GM23248 (cell line): Measurements from ENCODE around the gene LDHB. TPM values are rescaled to one million over a fixed set of nuclear protein-coding genes. Genes with fewer than 3 reads are reported as not detected.
"Not testable (repeated sequence)": the region's sequence is repeated elsewhere in the genome, so short reads cannot be mapped to it uniquely, and the experiment has no call there.

Experiments
- DNase-seq: peaks from one replicate; pipeline ENCODE4 v3.0.0-alpha.2; 2015
- H2AFZ ChIP-seq: fragments of 200-600 bp; sonication (generic); 2 replicates; pipeline ENCODE4 v1.6.1; 2016; ENCODE audit warnings: antibody characterized with exemption
- H3F3A ChIP-seq: fragments of 200-600 bp; sonication (generic); 2 replicates; pipeline ENCODE4 v1.6.1; 2016; ENCODE audit warnings: mild to moderate bottlenecking, antibody characterized with exemption, mixed run types; ENCODE audit not compliant: insufficient read depth
- H3K27ac ChIP-seq: fragments of 200-600 bp; sonication (generic); 2 replicates; pipeline ENCODE4 v1.5.1; 2016; ENCODE audit warnings: mild to moderate bottlenecking
- H3K27me3 ChIP-seq: fragments of 200-600 bp; sonication (generic); replicated peaks from 2 replicates; pipeline ENCODE4 v1.6.1; 2016; ENCODE audit warnings: mild to moderate bottlenecking; ENCODE audit not compliant: insufficient read depth
- H3K36me3 ChIP-seq: fragments of 200-600 bp; sonication (generic); 2 replicates; pipeline ENCODE4 v1.6.1; 2016; ENCODE audit warnings: low read depth, mild to moderate bottlenecking
- H3K4me1 ChIP-seq: fragments of 200-600 bp; sonication (generic); 2 replicates; pipeline ENCODE4 v1.6.1; 2016; ENCODE audit warnings: mild to moderate bottlenecking; ENCODE audit not compliant: insufficient read depth
- H3K4me2 ChIP-seq: fragments of 200-600 bp; sonication (generic); one replicate; pipeline ENCODE4 v1.6.1; 2016; ENCODE audit warnings: mild to moderate bottlenecking; ENCODE audit not compliant: unreplicated experiment
- H3K4me3 ChIP-seq: fragments of 200-600 bp; sonication (generic); 2 replicates; pipeline ENCODE4 v1.5.1; 2016; ENCODE audit warnings: mild to moderate bottlenecking
- H3K79me2 ChIP-seq: fragments of 200-600 bp; sonication (generic); 2 replicates; pipeline ENCODE4 v1.6.1; 2016; ENCODE audit warnings: mild to moderate bottlenecking; ENCODE audit not compliant: insufficient read depth
- H3K9ac ChIP-seq: fragments of 200-600 bp; sonication (generic); 2 replicates; pipeline ENCODE4 v1.6.1; 2016; ENCODE audit warnings: mild to moderate bottlenecking
- H3K9me2 ChIP-seq: fragments of 200-600 bp; sonication (generic); 2 replicates; pipeline ENCODE4 v1.6.1; 2016; ENCODE audit warnings: mixed run types, mild to moderate bottlenecking, moderate library complexity; ENCODE audit not compliant: insufficient read depth
- H3K9me3 ChIP-seq: fragments of 200-600 bp; sonication (generic); one replicate; pipeline ENCODE4 v1.6.1; 2017; ENCODE audit warnings: low read depth
- H4K20me1 ChIP-seq: fragments of 200-600 bp; sonication (generic); 2 replicates; pipeline ENCODE4 v1.6.0; 2016; ENCODE audit not compliant: insufficient read depth
- EZH2 ChIP-seq: fragments of 200-600 bp; sonication (generic); IDR thresholded peaks from 2 replicates; pipeline ENCODE4 v1.6.1; 2018; ENCODE audit warnings: antibody characterized with exemption, mild to moderate bottlenecking; ENCODE audit not compliant: insufficient read depth, poor library complexity, severe bottlenecking
- EZH2phosphoT487 ChIP-seq: fragments of 200-600 bp; sonication (generic); IDR thresholded peaks from 2 replicates; pipeline ENCODE4 v1.6.1; 2018; ENCODE audit warnings: antibody characterized with exemption, moderate library complexity, mild to moderate bottlenecking, low read depth; ENCODE audit not compliant: insufficient read depth
- WGBS, 2 experiments: methylation state at CpG; one replicate each; pipeline ENCODE4 v1.1.6; 2015 to 2017; ENCODE audit warnings: low lambda C conversion rate in 2 of 2, low coverage in 1 of 2; ENCODE audit errors: missing lambda C conversion rate in 2 of 2; 5-methylcytosine and 5-hydroxymethylcytosine counted together
- in situ Hi-C: fragments of 300-500 bp; cut with MboI; formaldehyde crosslinking; loops from 2 replicates; pipeline ENCODE4 v1.15.0; 2020
- polyA plus RNA-seq: library from polyadenylated mRNA; unstranded; fragments of >200 nt; fragmentation: Nextera tagmentation; extraction: Ambion mirVana; gene quantifications from 2 replicates; pipeline ENCODE4 v1.2.1, GENCODE V29; 2016
- total RNA-seq: library from RNA; depleted of rRNA; stranded (reverse); fragments of >200 nt; shearing (Covaris generic); gene quantifications from 2 replicates; pipeline ENCODE4 v1.2.3, GENCODE V29; 2014

LDHB gene
- total and polyA plus RNA-seq, 2 experiments from 2014 or later, result 464 to 497 TPM

DNA sequence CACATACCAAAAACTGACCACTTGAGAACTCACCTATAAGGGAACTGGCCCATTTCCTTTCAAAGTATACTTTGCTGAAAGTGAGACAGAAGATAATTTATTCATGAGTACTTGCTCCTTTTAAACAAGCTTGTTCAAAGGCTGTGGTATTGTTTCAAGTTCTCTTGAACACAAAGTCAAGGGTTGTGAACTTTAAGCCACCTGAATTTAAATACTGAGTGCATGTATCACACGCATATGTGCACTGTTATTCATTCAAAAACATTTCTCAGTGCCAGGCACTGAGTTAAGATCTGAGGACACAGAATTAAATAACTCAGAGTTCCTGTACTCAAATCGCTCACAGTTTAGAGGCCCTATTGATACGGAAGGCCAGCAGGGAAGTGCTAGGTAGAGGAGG is 19.1 kb upstream of the LDHB start:
- Histone ChIP-seq H3K9ac (no peak overlapping the region), H3K4me3 (no peak overlapping the region), H3K4me2 (no peak overlapping the region), H3F3A (no peaks in the 10 kb centered on the region), H3K9me2 (no peaks in the 10 kb centered on the region), H3K27ac (no peak overlapping the region), H3K36me3 (no peaks in the 10 kb centered on the region), H3K79me2 (no peaks in the 10 kb centered on the region), H3K27me3 (peaks cover 20% of the 10 kb centered on the region), H3K9me3 (no peaks in the 10 kb centered on the region), H2AFZ (no peak overlapping the region), H4K20me1 (no peaks in the 10 kb centered on the region), H3K4me1 (no peaks in the 10 kb centered on the region)
- in situ Hi-C loops, result no loop called here
- WGBS, 2 experiments, result 78 to 83% methylated on average over 3 of the region's 3 CpGs
- DNase-seq, result no peak
- no peak for TF ChIP-seq EZH2
- TF ChIP-seq EZH2phosphoT487, result no peak

DNA sequence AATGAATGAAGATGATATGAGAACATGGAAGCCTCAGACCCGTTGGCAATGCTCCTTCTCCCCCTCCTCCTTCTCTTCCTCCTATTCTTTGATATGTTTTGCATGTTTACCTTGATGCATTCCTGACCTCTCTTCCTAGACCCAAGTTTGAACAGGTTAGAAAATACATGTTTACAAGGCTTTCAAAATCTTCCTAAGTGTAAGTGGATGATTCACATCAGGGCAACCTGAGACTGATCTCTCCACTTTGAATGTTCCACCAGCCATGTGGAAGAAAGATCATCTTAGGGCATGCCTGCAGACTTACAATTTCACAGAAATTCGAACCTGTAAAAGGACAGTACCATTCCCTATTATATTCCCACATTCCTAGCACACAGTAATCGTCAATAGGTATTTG is 18.0 kb upstream of the LDHB start:
- no peak overlapping the region for H3K4me2 ChIP-seq
- no peaks in the 10 kb centered on the region for H3K79me2 ChIP-seq
- no peaks in the 10 kb centered on the region for H3K9me2 ChIP-seq
- no peak overlapping the region for H3K27ac ChIP-seq
- DNase-seq, result no peak
- no peak overlapping the region for H3K9ac ChIP-seq
- H3K36me3 ChIP-seq, result no peaks in the 10 kb centered on the region
- no peaks in the 10 kb centered on the region for H3F3A ChIP-seq
- in situ Hi-C loops, result no loop called here
- H3K4me1 ChIP-seq, result no peaks in the 10 kb centered on the region
- no peaks in the 10 kb centered on the region for H4K20me1 ChIP-seq
- TF ChIP-seq EZH2 (no peak), EZH2phosphoT487 (no peak)
- 34 to 38% methylated on average over 3 of the region's 3 CpGs for WGBS, 2 experiments
- H2AFZ ChIP-seq, result no peak overlapping the region
- no peak overlapping the region for H3K4me3 ChIP-seq
- H3K9me3 ChIP-seq, result no peaks in the 10 kb centered on the region
- peaks cover 25% of the 10 kb centered on the region for H3K27me3 ChIP-seq

DNA sequence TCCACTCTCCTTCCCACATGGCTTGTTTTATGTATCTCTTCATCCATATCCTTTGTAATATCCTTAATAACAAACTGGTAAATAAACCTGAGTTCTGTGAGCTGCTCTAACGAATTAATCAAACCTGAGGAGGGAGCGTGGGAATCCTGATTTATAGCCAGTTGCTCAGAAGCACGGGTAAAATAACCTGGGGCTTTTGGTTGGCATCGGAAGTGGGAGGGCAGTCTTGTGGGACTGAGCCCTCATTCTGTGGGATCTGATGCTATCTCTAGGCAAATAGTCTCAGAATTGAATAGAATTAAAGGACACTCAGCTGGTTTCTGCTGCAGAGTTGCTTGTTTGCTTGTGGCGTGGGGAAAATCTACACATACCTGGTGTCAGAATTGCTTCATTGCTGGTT is 17.5 kb upstream of the LDHB start:
- H3K4me2 ChIP-seq, result no peak overlapping the region
- H3K79me2 ChIP-seq, result no peaks in the 10 kb centered on the region
- H3K27me3 ChIP-seq, result peaks cover 25% of the 10 kb centered on the region
- no peaks in the 10 kb centered on the region for H3K4me1 ChIP-seq
- H3K27ac ChIP-seq, result no peak overlapping the region
- H3K9me3 ChIP-seq, result no peaks in the 10 kb centered on the region
- no peaks in the 10 kb centered on the region for H4K20me1 ChIP-seq
- H3F3A ChIP-seq, result no peaks in the 10 kb centered on the region
- DNase-seq, result no peak
- no peak overlapping the region for H3K4me3 ChIP-seq
- 56 to 62% methylated on average over 5 of the region's 5 CpGs for WGBS, 2 experiments
- no peaks in the 10 kb centered on the region for H3K36me3 ChIP-seq
- no peak overlapping the region for H3K9ac ChIP-seq
- no peak overlapping the region for H2AFZ ChIP-seq
- no peaks in the 10 kb centered on the region for H3K9me2 ChIP-seq
- TF ChIP-seq EZH2phosphoT487 (no peak), EZH2 (no peak)
- in situ Hi-C loops, result no loop called here

DNA sequence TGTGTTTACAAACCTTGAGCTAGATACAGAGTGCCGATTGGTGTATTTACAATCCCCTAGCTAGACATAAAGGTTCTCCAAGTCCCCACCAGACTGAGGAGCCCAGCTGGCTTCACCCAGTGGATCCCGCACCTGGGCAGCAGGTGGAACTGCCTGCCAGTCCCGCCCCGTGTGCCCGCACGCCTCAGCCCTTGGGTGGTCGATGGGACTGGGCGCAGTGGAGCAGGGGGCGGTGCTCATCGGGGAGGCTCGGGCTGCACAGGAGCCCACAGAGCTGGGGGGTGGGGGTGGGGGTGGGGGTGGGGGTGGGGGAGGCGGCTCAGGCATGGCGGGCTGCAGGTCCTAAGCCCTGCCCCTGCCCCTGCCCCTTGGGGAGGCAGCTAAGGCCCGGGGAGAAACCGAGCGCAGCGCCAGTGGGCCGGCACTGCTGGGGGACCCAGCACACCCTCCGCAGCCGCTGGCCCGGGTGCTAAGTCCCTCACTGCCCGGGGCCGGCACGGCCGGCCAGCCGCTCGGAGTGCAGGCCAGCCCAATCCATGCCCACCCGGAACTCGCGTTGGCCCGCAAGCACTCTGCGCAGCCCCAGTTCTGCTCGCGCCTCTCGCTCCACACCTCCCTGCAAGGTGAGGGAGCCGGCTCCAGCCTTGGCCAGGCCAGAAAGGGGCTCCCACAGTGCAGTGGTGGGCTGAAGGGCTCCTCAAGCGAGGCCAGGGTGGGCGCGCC is 16.3 kb upstream of the LDHB start:
- H3K4me3 ChIP-seq, H3K4me2 ChIP-seq, DNase-seq, H3K4me1 ChIP-seq, H3K27ac ChIP-seq, in situ Hi-C loops, H3K9me3 ChIP-seq, H3K36me3 ChIP-seq, H3K9me2 ChIP-seq, H4K20me1 ChIP-seq, H3F3A ChIP-seq, H3K79me2 ChIP-seq, H2AFZ ChIP-seq, H3K9ac ChIP-seq: not testable (repeated sequence)
- peaks cover 25% of the 10 kb centered on the region for H3K27me3 ChIP-seq
- 90 to 91% methylated on average over 31 to 38 of the region's 39 CpGs for WGBS, 2 experiments

DNA sequence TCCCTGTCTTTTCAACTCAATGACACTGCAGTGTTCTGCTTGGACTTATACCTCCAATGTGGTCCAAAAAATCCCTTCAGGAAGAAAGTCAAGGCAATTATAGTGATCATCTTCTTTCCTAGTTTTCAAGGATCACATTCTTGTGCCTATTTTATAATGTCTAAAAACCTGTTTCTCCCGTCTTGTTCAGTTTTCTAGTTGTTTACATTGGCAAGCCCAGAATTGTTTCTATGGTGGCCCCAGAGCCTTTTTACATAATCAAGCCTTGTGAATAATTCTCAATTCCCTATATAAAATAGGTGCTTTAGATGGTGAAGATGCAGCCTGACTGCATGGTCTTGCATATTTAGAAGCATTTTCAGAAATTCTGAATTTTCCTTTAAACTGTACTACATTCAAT is 14.5 kb upstream of the LDHB start:
- no peaks in the 10 kb centered on the region for H3K9me2 ChIP-seq
- H3K79me2 ChIP-seq, result no peaks in the 10 kb centered on the region
- WGBS, 2 experiments, result 77 to 82% methylated on average over 1 of the region's 1 CpG
- H3K4me1 ChIP-seq, result no peaks in the 10 kb centered on the region
- H3K4me3 ChIP-seq, result no peak overlapping the region
- H3K36me3 ChIP-seq, result no peaks in the 10 kb centered on the region
- H3K27ac ChIP-seq, result no peak overlapping the region
- H3F3A ChIP-seq, result no peaks in the 10 kb centered on the region
- TF ChIP-seq EZH2 (no peak), EZH2phosphoT487 (no peak)
- H3K4me2 ChIP-seq, result no peak overlapping the region
- no peak overlapping the region for H3K9ac ChIP-seq
- H3K27me3 ChIP-seq, result peaks cover 25% of the 10 kb centered on the region
- in situ Hi-C loops, result no loop called here
- no peaks in the 10 kb centered on the region for H3K9me3 ChIP-seq
- no peak overlapping the region for H2AFZ ChIP-seq
- no peak for DNase-seq
- H4K20me1 ChIP-seq, result no peaks in the 10 kb centered on the region
